ENCODE data around the gene GOLGA7B.
A peak's percentile ranks its signal among the peaks of the same experiment; 100 is the strongest.
"Not testable (repeated sequence)": the region's sequence is repeated elsewhere in the genome, so short reads cannot be mapped to it uniquely, and the experiment has no call there.

The GOLGA7B gene

GRCh38 chr10:97838091-97838490, 11.6 kb upstream of the GOLGA7B start (continued):
- TF ChIP-seq, protein P1, sequence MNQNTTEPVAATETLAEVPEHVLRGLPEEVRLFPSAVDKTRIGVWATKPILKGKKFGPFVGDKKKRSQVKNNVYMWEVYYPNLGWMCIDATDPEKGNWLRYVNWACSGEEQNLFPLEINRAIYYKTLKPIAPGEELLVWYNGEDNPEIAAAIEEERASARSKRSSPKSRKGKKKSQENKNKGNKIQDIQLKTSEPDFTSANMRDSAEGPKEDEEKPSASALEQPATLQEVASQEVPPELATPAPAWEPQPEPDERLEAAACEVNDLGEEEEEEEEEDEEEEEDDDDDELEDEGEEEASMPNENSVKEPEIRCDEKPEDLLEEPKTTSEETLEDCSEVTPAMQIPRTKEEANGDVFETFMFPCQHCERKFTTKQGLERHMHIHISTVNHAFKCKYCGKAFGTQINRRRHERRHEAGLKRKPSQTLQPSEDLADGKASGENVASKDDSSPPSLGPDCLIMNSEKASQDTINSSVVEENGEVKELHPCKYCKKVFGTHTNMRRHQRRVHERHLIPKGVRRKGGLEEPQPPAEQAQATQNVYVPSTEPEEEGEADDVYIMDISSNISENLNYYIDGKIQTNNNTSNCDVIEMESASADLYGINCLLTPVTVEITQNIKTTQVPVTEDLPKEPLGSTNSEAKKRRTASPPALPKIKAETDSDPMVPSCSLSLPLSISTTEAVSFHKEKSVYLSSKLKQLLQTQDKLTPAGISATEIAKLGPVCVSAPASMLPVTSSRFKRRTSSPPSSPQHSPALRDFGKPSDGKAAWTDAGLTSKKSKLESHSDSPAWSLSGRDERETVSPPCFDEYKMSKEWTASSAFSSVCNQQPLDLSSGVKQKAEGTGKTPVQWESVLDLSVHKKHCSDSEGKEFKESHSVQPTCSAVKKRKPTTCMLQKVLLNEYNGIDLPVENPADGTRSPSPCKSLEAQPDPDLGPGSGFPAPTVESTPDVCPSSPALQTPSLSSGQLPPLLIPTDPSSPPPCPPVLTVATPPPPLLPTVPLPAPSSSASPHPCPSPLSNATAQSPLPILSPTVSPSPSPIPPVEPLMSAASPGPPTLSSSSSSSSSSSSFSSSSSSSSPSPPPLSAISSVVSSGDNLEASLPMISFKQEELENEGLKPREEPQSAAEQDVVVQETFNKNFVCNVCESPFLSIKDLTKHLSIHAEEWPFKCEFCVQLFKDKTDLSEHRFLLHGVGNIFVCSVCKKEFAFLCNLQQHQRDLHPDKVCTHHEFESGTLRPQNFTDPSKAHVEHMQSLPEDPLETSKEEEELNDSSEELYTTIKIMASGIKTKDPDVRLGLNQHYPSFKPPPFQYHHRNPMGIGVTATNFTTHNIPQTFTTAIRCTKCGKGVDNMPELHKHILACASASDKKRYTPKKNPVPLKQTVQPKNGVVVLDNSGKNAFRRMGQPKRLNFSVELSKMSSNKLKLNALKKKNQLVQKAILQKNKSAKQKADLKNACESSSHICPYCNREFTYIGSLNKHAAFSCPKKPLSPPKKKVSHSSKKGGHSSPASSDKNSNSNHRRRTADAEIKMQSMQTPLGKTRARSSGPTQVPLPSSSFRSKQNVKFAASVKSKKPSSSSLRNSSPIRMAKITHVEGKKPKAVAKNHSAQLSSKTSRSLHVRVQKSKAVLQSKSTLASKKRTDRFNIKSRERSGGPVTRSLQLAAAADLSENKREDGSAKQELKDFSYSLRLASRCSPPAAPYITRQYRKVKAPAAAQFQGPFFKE (tag by site-specific recombination; IDR thresholded peaks at IDR 0.05; ENCODE audit: borderline replicate concordance): no peak
- TF ChIP-seq ZNF37A (tag by site-specific recombination; IDR thresholded peaks at IDR 0.05) (no peak), ZNF112 (tag by site-specific recombination; IDR thresholded peaks at IDR 0.05) (no peak), ZNF398 (tag by site-specific recombination; IDR thresholded peaks at IDR 0.05) (no peak)

DNA sequence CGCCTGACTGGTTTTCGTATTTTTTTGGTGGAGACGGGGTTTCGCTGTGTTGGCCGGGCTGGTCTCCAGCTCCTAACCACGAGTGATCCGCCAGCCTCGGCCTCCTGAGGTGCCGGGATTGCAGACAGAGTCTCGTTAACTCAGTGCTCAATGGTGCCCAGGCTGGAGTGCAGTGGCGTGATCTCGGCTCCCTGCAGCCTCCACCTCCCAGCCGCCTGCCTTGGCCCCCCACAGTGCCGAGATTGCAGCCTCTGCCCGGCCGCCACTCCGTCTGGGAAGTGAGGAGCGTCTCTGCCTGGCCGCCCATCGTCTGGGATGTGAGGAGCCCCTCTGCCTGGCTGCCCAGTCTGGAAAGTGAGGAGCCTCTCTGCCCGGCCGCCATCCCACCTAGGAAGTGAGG, 8.5 kb upstream of the GOLGA7B start:
- H3K36me3 ChIP-seq (ENCODE audit: control insufficient read depth in 2 of 2, insufficient read depth in 1 of 2, low read length in 2 of 2); H3K4me1 ChIP-seq (ENCODE audit: control insufficient read depth, insufficient read depth, low read length); H3K27ac ChIP-seq (ENCODE audit: extremely low read depth, low read depth, low read length); POLR2A ChIA-PET; CTCF ChIA-PET; H3K9me3 ChIP-seq (ENCODE audit: control insufficient read depth, insufficient read depth, low read depth, low read length); H3K4me3 ChIP-seq (ENCODE audit: low read depth, low read length): not testable (repeated sequence)

DNA sequence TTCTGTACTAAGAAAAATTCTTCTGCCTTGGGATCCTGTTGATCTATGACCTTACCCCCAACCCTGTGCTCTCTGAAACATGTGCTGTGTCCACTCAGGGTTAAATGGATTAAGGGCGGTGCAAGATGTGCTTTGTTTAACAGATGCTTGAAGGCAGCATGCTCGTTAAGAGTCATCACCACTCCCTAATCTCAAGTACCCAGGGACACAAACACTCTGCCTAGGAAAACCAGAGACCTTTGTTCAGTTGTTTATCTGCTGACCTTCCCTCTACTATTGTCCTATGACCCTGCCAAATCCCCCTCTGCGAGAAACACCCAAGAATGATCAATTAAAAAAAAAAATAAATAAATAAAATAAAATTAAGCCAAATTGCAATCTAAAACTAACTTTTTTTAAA, 7.5 kb upstream of the GOLGA7B start:
- H3K4me1 ChIP-seq (ENCODE audit: control insufficient read depth, insufficient read depth, low read length); H3K27ac ChIP-seq (ENCODE audit: extremely low read depth, low read depth, low read length); H3K36me3 ChIP-seq (ENCODE audit: control insufficient read depth in 2 of 2, insufficient read depth in 1 of 2, low read length in 2 of 2); POLR2A ChIA-PET; CTCF ChIA-PET; H3K4me3 ChIP-seq (ENCODE audit: low read depth, low read length); H3K9me3 ChIP-seq (ENCODE audit: control insufficient read depth, insufficient read depth, low read depth, low read length): not testable (repeated sequence)
- 0 out of 2 replicates have a peak, but pooled peaks have one; percentile 11 for TF ChIP-seq KLF1 (tag by site-specific recombination; IDR thresholded peaks at IDR 0.05)

GRCh38 chr10:97842656-97843280, 6.9 kb upstream of the GOLGA7B start:
- ChIA-PET CTCF (interaction anchor here (0.6 to 1.2 kb wide), 5 partner anchors 27 to 725 kb away, joined by 3 to 9 read pairs (median 3); no protein-coding TSS in a partner anchor), POLR2A (no interaction called here)
- H3K36me3 ChIP-seq (ENCODE audit: control insufficient read depth in 2 of 2, insufficient read depth in 1 of 2, low read length in 2 of 2): no peaks in the 10 kb centered on the region
- no peaks in the 10 kb centered on the region for H3K9me3 ChIP-seq (ENCODE audit: control insufficient read depth, insufficient read depth, low read depth, low read length)
- H3K4me1 ChIP-seq (ENCODE audit: control insufficient read depth, insufficient read depth, low read length): no peaks in the 10 kb centered on the region
- H3K27ac ChIP-seq (ENCODE audit: extremely low read depth, low read depth, low read length): no peak overlapping the region
- no peak overlapping the region for H3K4me3 ChIP-seq (ENCODE audit: low read depth, low read length)
- no peak for TF ChIP-seq HIC1 (tag by site-specific recombination; IDR thresholded peaks at IDR 0.05)
- no peak for TF ChIP-seq TRIM28 (IDR thresholded peaks at IDR 0.05; ENCODE audit: borderline replicate concordance, low read length)
- no peak for TF ChIP-seq ZNF791 (tag by site-specific recombination; IDR thresholded peaks at IDR 0.05)
- TF ChIP-seq WT1 (tag by site-specific recombination; IDR thresholded peaks at IDR 0.05): no peak
- TF ChIP-seq, protein P2, sequence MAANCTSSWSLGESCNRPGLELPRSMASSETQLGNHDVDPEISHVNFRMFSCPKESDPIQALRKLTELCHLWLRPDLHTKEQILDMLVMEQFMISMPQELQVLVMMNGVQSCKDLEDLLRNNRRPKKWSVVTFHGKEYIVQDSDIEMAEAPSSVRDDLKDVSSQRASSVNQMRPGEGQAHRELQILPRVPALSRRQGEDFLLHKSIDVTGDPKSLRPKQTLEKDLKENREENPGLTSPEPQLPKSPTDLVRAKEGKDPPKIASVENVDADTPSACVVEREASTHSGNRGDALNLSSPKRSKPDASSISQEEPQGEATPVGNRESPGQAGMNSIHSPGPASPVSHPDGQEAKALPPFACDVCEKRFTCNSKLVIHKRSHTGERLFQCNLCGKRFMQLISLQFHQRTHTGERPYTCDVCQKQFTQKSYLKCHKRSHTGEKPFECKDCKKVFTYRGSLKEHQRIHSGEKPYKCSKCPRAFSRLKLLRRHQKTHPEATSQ (tag by site-specific recombination; IDR thresholded peaks at IDR 0.05): no peak
- TF ChIP-seq ZNF214 (tag by site-specific recombination; IDR thresholded peaks at IDR 0.05; ENCODE audit: borderline replicate concordance): no peak
- TF ChIP-seq ZNF837 (tag by site-specific recombination; IDR thresholded peaks at IDR 0.05): no peak
- TF ChIP-seq ZNF571 (tag by site-specific recombination; IDR thresholded peaks at IDR 0.05): no peak
- TF ChIP-seq, protein P3, sequence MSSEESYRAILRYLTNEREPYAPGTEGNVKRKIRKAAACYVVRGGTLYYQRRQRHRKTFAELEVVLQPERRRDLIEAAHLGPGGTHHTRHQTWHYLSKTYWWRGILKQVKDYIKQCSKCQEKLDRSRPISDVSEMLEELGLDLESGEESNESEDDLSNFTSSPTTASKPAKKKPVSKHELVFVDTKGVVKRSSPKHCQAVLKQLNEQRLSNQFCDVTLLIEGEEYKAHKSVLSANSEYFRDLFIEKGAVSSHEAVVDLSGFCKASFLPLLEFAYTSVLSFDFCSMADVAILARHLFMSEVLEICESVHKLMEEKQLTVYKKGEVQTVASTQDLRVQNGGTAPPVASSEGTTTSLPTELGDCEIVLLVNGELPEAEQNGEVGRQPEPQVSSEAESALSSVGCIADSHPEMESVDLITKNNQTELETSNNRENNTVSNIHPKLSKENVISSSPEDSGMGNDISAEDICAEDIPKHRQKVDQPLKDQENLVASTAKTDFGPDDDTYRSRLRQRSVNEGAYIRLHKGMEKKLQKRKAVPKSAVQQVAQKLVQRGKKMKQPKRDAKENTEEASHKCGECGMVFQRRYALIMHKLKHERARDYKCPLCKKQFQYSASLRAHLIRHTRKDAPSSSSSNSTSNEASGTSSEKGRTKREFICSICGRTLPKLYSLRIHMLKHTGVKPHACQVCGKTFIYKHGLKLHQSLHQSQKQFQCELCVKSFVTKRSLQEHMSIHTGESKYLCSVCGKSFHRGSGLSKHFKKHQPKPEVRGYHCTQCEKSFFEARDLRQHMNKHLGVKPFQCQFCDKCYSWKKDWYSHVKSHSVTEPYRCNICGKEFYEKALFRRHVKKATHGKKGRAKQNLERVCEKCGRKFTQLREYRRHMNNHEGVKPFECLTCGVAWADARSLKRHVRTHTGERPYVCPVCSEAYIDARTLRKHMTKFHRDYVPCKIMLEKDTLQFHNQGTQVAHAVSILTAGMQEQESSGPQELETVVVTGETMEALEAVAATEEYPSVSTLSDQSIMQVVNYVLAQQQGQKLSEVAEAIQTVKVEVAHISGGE (tag by site-specific recombination; conservative IDR thresholded peaks at IDR 0.05; ENCODE audit: low read depth): no peak

Measured in HEK293 (cell line).